ENCODE measurements around the gene ATXN7L3. TPM values are rescaled to one million over a fixed set of nuclear protein-coding genes. Genes with fewer than 3 reads are reported as not detected.
A peak's percentile ranks its signal among the peaks of the same experiment; 100 is the strongest.
"Not testable (repeated sequence)": the region's sequence is repeated elsewhere in the genome, so short reads cannot be mapped to it uniquely, and the experiment has no call there.

Gene ATXN7L3
- polyA plus RNA-seq, 3 donors = 8.5 to 60.9 (median 9.9) TPM

- Histone ChIP-seq H3K4me2 (replicated peaks; ENCODE audit: extremely low read depth, low read length, poor library complexity, severe bottlenecking) (no peak overlapping the region), H3K79me2 (ENCODE audit: insufficient read depth, low read length) (peaks cover 17% of the 10 kb centered on the region), H3K36me3 (replicated peaks in 1 of 2; ENCODE audit: control insufficient read depth in 1 of 2, insufficient read depth in 2 of 2, low read length in 2 of 2) (peaks cover 4 to 33% of the 10 kb centered on the region in 2 donors), H3K4me1 (ENCODE audit: control insufficient read depth in 1 of 2, insufficient read depth in 2 of 2, low read length in 2 of 2) (peaks cover 15 to 17% of the 10 kb centered on the region in 2 donors), H3K9ac (ENCODE audit: insufficient read depth, low read length, poor library complexity, severe bottlenecking) (peak overlapping the region; percentile 34), H3K4me3 (replicated peaks in 1 of 3; ENCODE audit: low read depth in 2 of 3, low read length in 3 of 3) (no peak overlapping the region), H3K27ac (ENCODE audit: low read depth in 1 of 2, low read length in 2 of 2) (peak overlapping the region; percentile 28 to 67), H4K20me1 (ENCODE audit: insufficient read depth, low read length) (no peaks in the 10 kb centered on the region), H2AFZ (ENCODE audit: insufficient read depth, low read depth, low read length, poor library complexity, severe bottlenecking) (no peak overlapping the region), H3K9me3 (replicated peaks in 1 of 2; ENCODE audit: control insufficient read depth in 1 of 2, insufficient read depth in 1 of 2, low read length in 2 of 2) (no peaks in the 10 kb centered on the region), H3K27me3 (ENCODE audit: control insufficient read depth in 2 of 2, insufficient read depth in 2 of 2, low read length in 2 of 2) (no peaks in the 10 kb centered on the region)
- H3K9me3 Mint-ChIP-seq = no peaks in the 10 kb centered on the region
- WGBS (ENCODE audit: insufficient coverage) = 97% methylated on average over 3 of the region's 4 CpGs
- H3K4me3 Mint-ChIP-seq = no peak overlapping the region
- intact Hi-C loops (cut with micrococcal nuclease) = no loop called here
- H3K4me1 Mint-ChIP-seq = peaks cover 31% of the 10 kb centered on the region
- H3K27me3 Mint-ChIP-seq (ENCODE audit: low read depth in 3 of 3) = peaks cover 0 to 2% (median 1%) of the 10 kb centered on the region in 3 donors
- H3K27ac Mint-ChIP-seq = peak overlapping the region in 6 of 7 donors; percentile 30 to 81 (median 77)
- no peak for DNase-seq
- peaks cover 14 to 44% of the 10 kb centered on the region in 2 donors for H3K36me3 Mint-ChIP-seq
- TF ChIP-seq, protein P1, sequence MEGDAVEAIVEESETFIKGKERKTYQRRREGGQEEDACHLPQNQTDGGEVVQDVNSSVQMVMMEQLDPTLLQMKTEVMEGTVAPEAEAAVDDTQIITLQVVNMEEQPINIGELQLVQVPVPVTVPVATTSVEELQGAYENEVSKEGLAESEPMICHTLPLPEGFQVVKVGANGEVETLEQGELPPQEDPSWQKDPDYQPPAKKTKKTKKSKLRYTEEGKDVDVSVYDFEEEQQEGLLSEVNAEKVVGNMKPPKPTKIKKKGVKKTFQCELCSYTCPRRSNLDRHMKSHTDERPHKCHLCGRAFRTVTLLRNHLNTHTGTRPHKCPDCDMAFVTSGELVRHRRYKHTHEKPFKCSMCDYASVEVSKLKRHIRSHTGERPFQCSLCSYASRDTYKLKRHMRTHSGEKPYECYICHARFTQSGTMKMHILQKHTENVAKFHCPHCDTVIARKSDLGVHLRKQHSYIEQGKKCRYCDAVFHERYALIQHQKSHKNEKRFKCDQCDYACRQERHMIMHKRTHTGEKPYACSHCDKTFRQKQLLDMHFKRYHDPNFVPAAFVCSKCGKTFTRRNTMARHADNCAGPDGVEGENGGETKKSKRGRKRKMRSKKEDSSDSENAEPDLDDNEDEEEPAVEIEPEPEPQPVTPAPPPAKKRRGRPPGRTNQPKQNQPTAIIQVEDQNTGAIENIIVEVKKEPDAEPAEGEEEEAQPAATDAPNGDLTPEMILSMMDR (IDR thresholded peaks at IDR 0.05) = no peak
Measured at GRCh38 chr17:44149750-44150329, 49.8 kb downstream of the ATXN7L3 start.

DNA sequence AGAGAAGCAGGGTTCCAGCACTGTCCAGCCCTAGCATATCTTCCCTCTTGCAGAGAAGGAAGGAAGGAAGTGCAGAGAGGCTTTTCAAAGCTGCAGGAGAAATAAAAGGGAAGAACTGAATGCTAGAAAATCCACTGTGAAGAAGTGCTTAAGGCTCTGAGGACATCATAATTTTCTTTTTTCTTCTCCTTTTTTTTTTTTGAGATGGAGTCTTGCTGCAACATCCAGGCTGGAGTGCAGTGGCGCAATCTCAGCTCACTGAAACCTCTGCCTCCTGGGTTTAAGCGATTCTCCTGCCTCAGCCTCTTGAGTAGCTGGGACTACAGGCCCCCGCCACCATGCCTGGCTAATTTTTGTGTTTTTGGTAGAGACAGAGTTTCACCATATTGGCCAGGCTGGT is 50.6 kb downstream of the ATXN7L3 start:
- H2AFZ ChIP-seq (ENCODE audit: insufficient read depth, low read depth, low read length, poor library complexity, severe bottlenecking); H4K20me1 ChIP-seq (ENCODE audit: insufficient read depth, low read length); H3K9me3 ChIP-seq (replicated peaks in 1 of 2; ENCODE audit: control insufficient read depth in 1 of 2, insufficient read depth in 1 of 2, low read length in 2 of 2); intact Hi-C loops (cut with micrococcal nuclease); DNase-seq; H3K4me2 ChIP-seq (replicated peaks; ENCODE audit: extremely low read depth, low read length, poor library complexity, severe bottlenecking); H3K27me3 ChIP-seq (ENCODE audit: control insufficient read depth in 2 of 2, insufficient read depth in 2 of 2, low read length in 2 of 2); H3K4me3 ChIP-seq (replicated peaks in 1 of 3; ENCODE audit: low read depth in 2 of 3, low read length in 3 of 3); H3K9me3 Mint-ChIP-seq; H3K4me3 Mint-ChIP-seq; H3K27me3 Mint-ChIP-seq (ENCODE audit: low read depth in 3 of 3): not testable (repeated sequence)
- H3K79me2 ChIP-seq (ENCODE audit: insufficient read depth, low read length) = peaks cover 17% of the 10 kb centered on the region
- H3K36me3 ChIP-seq (replicated peaks in 1 of 2; ENCODE audit: control insufficient read depth in 1 of 2, insufficient read depth in 2 of 2, low read length in 2 of 2) = peaks cover 3 to 28% of the 10 kb centered on the region in 2 donors
- peak overlapping the region; percentile 30 to 81 (median 67) for H3K27ac Mint-ChIP-seq
- peaks cover 31% of the 10 kb centered on the region for H3K4me1 Mint-ChIP-seq
- H3K4me1 ChIP-seq (ENCODE audit: control insufficient read depth in 1 of 2, insufficient read depth in 2 of 2, low read length in 2 of 2) = peaks cover 15 to 17% of the 10 kb centered on the region in 2 donors
- no CpG with 5 or more reads among the region's 3 CpGs for whole genome bisulfite sequencing (ENCODE audit: insufficient coverage)
- peak overlapping the region; percentile 28 to 67 for H3K27ac ChIP-seq (ENCODE audit: low read depth in 1 of 2, low read length in 2 of 2)
- peaks cover 9 to 38% of the 10 kb centered on the region in 2 donors for H3K36me3 Mint-ChIP-seq
- H3K9ac ChIP-seq (ENCODE audit: insufficient read depth, low read length, poor library complexity, severe bottlenecking) = peak overlapping the region; percentile 34
